KMS-11 (cell line): ENCODE measurements around the gene HBA1.
"Not testable (repeated sequence)": the region's sequence is repeated elsewhere in the genome, so short reads cannot be mapped to it uniquely, and the experiment has no call there.

Source experiments
- H2AFZ ChIP-seq: fragments of 200-600 bp; sonication (generic); 2 replicates; pipeline ENCODE4 v1.6.1; 2016; ENCODE audit warnings: antibody characterized with exemption, mixed run types, low read depth
- H3K27ac ChIP-seq: fragments of 200-600 bp; sonication (generic); 2 replicates; pipeline ENCODE4 v1.6.1; 2016; ENCODE audit warnings: mild to moderate bottlenecking, mixed run types
- H3K27me3 ChIP-seq: fragments of 200-600 bp; sonication (generic); 2 replicates; pipeline ENCODE4 v1.6.1; 2017; ENCODE audit warnings: mild to moderate bottlenecking, low read depth, mixed run types, moderate library complexity; ENCODE audit not compliant: insufficient read depth
- H3K36me3 ChIP-seq: fragments of 200-600 bp; sonication (generic); 2 replicates; pipeline ENCODE4 v1.6.1; 2017; ENCODE audit warnings: mild to moderate bottlenecking, mixed run types; ENCODE audit not compliant: insufficient read depth
- H3K4me1 ChIP-seq: fragments of 200-600 bp; sonication (generic); 2 replicates; pipeline ENCODE4 v1.6.1; 2016; ENCODE audit warnings: mild to moderate bottlenecking, low read depth, mixed run types; ENCODE audit not compliant: poor library complexity, severe bottlenecking
- H3K4me2 ChIP-seq: fragments of 200-600 bp; sonication (generic); 2 replicates; pipeline ENCODE4 v1.7.0; 2016; ENCODE audit warnings: mild to moderate bottlenecking, mixed run types
- H3K4me3 ChIP-seq: fragments of 200-600 bp; sonication (generic); IDR thresholded peaks from 2 replicates; pipeline ENCODE4 v1.6.1; 2017; ENCODE audit warnings: low read depth, low read length, mixed read lengths; ENCODE audit not compliant: insufficient read depth
- H3K79me2 ChIP-seq: fragments of 200-600 bp; sonication (generic); 2 replicates; pipeline ENCODE4 v1.6.1; 2016; ENCODE audit warnings: low read depth, mixed run types; ENCODE audit not compliant: insufficient read depth
- H3K9ac ChIP-seq: fragments of 200-600 bp; sonication (generic); 2 replicates; pipeline ENCODE4 v1.6.1; 2016; ENCODE audit warnings: mild to moderate bottlenecking, mixed run types
- H4K20me1 ChIP-seq: fragments of 200-600 bp; sonication (generic); 2 replicates; pipeline ENCODE4 v1.6.1; 2016; ENCODE audit warnings: mild to moderate bottlenecking, mixed run types; ENCODE audit not compliant: insufficient read depth
- CTCF ChIP-seq: fragments of 200-600 bp; sonication (generic); conservative IDR thresholded peaks from 2 replicates; pipeline ENCODE4 v1.6.1; 2017; ENCODE audit warnings: low read depth, mild to moderate bottlenecking, antibody characterized with exemption, low read length, moderate library complexity, mixed read lengths

The HBA1 gene

GRCh38 chr16:167122-167690 lies 9.3 kb upstream of the HBA1 start:
- H3K9ac ChIP-seq: no peak overlapping the region
- H3K4me3 ChIP-seq: no peak overlapping the region
- peaks cover 63% of the 10 kb centered on the region for H3K27me3 ChIP-seq
- H3K79me2 ChIP-seq: no peaks in the 10 kb centered on the region
- no peak overlapping the region for H3K27ac ChIP-seq
- no peaks in the 10 kb centered on the region for H4K20me1 ChIP-seq
- no peak for TF ChIP-seq CTCF
- no peak overlapping the region for H3K4me2 ChIP-seq
- H3K4me1 ChIP-seq: no peaks in the 10 kb centered on the region
- no peak overlapping the region for H2AFZ ChIP-seq
- H3K36me3 ChIP-seq: no peaks in the 10 kb centered on the region

GRCh38 chr16:168424-168823 lies 8.1 kb upstream of the HBA1 start:
- Histone ChIP-seq H3K4me2 (no peak overlapping the region), H3K27me3 (peaks cover 60% of the 10 kb centered on the region), H3K79me2 (no peaks in the 10 kb centered on the region), H3K4me3 (no peak overlapping the region), H3K4me1 (no peaks in the 10 kb centered on the region), H4K20me1 (no peaks in the 10 kb centered on the region), H3K27ac (no peak overlapping the region), H2AFZ (no peak overlapping the region), H3K9ac (no peak overlapping the region), H3K36me3 (no peaks in the 10 kb centered on the region)
- TF ChIP-seq CTCF: no peak

GRCh38 chr16:169014-169413 lies 7.5 kb upstream of the HBA1 start:
- Histone ChIP-seq H3K27ac (no peak overlapping the region), H3K4me1 (no peaks in the 10 kb centered on the region), H3K4me3 (no peak overlapping the region), H3K4me2 (no peak overlapping the region), H2AFZ (no peak overlapping the region), H3K79me2 (no peaks in the 10 kb centered on the region), H3K36me3 (no peaks in the 10 kb centered on the region), H3K9ac (no peak overlapping the region), H4K20me1 (no peaks in the 10 kb centered on the region), H3K27me3 (peaks cover 61% of the 10 kb centered on the region)
- TF ChIP-seq CTCF: no peak

GRCh38 chr16:170088-170507 lies 6.4 kb upstream of the HBA1 start:
- H3K4me1 ChIP-seq, H3K4me3 ChIP-seq, H3K4me2 ChIP-seq, H3K79me2 ChIP-seq, H3K36me3 ChIP-seq, H2AFZ ChIP-seq, H3K9ac ChIP-seq, H3K27ac ChIP-seq, H4K20me1 ChIP-seq: not testable (repeated sequence)
- H3K27me3 ChIP-seq: peaks cover 68% of the 10 kb centered on the region

- no peaks in the 10 kb centered on the region for H3K36me3 ChIP-seq
- no peak overlapping the region for H3K9ac ChIP-seq
- H4K20me1 ChIP-seq: no peaks in the 10 kb centered on the region
- no peak for TF ChIP-seq CTCF
- no peak overlapping the region for H3K27ac ChIP-seq
- no peak overlapping the region for H2AFZ ChIP-seq
- no peaks in the 10 kb centered on the region for H3K4me1 ChIP-seq
- no peaks in the 10 kb centered on the region for H3K79me2 ChIP-seq
- no peak overlapping the region for H3K4me2 ChIP-seq
- H3K27me3 ChIP-seq: peaks cover 67% of the 10 kb centered on the region
- H3K4me3 ChIP-seq: no peak overlapping the region
These were observed 5.7 kb upstream of the HBA1 start for GRCh38 chr16:170788-171187.

DNA sequence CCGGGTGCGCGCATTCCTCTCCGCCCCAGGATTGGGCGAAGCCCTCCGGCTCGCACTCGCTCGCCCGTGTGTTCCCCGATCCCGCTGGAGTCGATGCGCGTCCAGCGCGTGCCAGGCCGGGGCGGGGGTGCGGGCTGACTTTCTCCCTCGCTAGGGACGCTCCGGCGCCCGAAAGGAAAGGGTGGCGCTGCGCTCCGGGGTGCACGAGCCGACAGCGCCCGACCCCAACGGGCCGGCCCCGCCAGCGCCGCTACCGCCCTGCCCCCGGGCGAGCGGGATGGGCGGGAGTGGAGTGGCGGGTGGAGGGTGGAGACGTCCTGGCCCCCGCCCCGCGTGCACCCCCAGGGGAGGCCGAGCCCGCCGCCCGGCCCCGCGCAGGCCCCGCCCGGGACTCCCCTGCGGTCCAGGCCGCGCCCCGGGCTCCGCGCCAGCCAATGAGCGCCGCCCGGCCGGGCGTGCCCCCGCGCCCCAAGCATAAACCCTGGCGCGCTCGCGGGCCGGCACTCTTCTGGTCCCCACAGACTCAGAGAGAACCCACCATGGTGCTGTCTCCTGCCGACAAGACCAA lies 4.0 kb upstream of the HBA1 start, which contains the start of gene HBA2:
Gene HBA2, plus strand, starts transcription at position 503 of the 568 bp plus-strand sequence. Its CDS starts 37 bp downstream, at position 540.
- not testable (repeated sequence) for H3K4me3 ChIP-seq
- H3K27me3 ChIP-seq: peaks cover 59% of the 10 kb centered on the region

GRCh38 chr16:173211-173854 lies 3.1 kb upstream of the HBA1 start:
- H3K36me3 ChIP-seq, H3K4me3 ChIP-seq, H2AFZ ChIP-seq, H4K20me1 ChIP-seq, H3K79me2 ChIP-seq, H3K4me1 ChIP-seq, H3K4me2 ChIP-seq, H3K27ac ChIP-seq, H3K9ac ChIP-seq: not testable (repeated sequence)
- H3K27me3 ChIP-seq: peaks cover 59% of the 10 kb centered on the region

More for the DNA sequence above, 4.0 kb upstream of the HBA1 start, which contains the start of gene HBA2:
- H3K27ac ChIP-seq, H4K20me1 ChIP-seq, H3K79me2 ChIP-seq, H3K4me2 ChIP-seq, H3K36me3 ChIP-seq, H3K4me1 ChIP-seq, H3K9ac ChIP-seq, H2AFZ ChIP-seq: not testable (repeated sequence)
